Posterior cingulate gyrus (tissue), 11 donors: ENCODE measurements around the gene VSIG4.

ENCODE experiments used
- DNase-seq, 10 donors: peaks; one replicate each; pipeline versions ENCODE4 v3.0.0 to v3.0.0-alpha.2; 2020 to 2021; ENCODE audit warnings: mixed read lengths in 3 of 10
- intact Hi-C: fragments of 100-400 bp; cut with DNase I; formaldehyde crosslinking; loops from one replicate; pipeline ENCODE4 v1.15.1; 2023

The VSIG4 gene

DNA sequence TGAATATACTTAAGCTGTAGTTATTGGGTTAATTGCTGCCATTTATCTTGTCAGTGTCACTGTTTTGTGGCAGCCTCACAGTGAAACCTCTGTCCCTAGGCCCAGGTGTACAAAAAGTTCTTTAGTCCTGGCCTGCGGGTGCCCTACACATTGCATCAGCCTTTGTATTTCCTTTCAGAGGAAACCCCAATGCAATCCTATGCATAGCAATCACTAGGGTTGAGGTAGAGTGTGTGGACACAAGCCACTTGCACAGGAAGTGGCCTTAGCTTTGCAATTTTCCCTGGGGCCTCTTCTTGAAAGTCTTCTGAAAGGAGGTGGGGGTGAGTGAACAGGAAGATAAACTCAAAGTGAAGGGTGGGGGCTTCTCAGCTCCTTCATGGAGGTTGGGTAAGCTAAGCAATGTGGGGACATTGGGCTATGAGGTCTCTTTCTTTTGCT, 27.8 kb downstream of the VSIG4 start:
- intact Hi-C loops, result no loop called here
- DNase-seq, result no peak

DNA sequence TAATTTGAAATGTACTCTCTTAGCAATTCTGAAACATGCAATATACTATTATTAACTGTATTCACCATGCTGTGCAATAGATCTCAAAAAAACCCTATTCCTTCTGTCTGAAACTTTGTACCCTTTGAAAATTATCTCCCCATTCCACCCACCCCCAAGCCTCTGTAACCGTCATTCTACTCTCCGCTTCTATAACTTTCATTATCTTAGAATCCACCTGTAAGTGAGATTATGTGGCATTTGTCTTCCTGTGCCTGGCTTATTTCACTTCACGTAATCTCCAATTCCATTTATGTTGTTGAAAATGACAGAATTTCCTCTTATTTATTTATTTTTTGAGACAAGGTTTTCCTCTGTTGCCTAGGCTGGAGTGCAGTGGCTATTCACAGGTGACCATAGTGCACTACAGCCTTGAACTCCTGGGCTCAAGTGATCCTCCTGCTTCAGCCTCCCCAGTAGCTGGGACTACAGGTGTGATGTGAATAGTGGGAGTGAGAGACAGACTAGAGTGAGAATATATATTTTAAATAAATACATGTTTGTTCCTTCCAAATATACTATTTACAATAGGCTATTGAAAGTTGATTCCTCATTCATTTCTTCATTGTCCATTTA, 30.5 kb downstream of the VSIG4 start:
- DNase-seq, result no peak
- intact Hi-C loops, result no loop called here

DNA sequence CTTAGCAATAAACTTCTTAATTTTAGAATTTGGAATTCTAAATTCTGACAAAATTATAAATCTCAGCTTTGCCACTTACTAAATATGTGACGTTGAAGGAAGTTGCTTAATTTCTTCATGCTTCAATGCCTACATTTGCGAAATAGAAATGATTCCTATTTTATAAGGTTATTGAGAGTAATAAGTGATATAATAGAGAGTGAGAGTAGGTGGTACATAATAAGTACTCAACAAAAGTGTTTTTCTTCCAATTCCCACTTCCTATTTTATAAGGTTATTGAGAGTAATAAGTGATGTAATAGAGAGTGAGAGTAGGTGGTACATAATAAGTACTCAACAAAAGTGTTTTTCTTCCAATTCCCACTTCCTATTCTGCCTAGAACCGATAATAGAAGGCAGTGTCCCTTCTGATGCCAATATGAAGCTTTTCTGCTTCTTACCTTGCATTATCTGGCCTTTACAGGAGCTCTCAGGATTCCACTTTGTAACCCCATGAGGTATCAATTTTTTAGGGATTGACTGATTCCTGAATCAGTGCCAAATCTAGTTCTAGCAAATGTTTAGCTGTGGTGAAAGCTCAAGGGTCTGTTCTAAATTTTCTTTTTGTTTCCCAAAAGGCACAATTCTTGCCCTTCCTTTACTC, 31.4 kb downstream of the VSIG4 start:
- intact Hi-C loops, result no loop called here
- no peak for DNase-seq

DNA sequence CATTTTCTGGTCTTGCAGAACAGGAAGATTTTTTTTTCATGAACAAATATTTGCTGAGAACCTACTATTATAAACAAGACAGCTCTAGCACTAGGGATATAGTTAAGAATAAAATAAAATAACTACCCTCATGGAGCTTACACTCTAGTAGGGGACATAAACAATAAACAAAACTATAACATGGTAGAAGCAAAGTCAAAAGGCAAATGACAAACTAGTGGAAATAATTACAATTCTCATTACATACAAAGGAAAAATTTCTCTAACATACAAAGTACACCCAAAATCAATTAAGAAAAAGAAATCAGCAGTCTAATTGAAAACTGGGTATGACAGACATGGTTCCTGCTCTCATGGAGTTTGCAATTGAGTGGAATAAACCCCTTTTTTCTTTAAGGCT, 32.0 kb downstream of the VSIG4 start:
- intact Hi-C loops, result no loop called here

DNA sequence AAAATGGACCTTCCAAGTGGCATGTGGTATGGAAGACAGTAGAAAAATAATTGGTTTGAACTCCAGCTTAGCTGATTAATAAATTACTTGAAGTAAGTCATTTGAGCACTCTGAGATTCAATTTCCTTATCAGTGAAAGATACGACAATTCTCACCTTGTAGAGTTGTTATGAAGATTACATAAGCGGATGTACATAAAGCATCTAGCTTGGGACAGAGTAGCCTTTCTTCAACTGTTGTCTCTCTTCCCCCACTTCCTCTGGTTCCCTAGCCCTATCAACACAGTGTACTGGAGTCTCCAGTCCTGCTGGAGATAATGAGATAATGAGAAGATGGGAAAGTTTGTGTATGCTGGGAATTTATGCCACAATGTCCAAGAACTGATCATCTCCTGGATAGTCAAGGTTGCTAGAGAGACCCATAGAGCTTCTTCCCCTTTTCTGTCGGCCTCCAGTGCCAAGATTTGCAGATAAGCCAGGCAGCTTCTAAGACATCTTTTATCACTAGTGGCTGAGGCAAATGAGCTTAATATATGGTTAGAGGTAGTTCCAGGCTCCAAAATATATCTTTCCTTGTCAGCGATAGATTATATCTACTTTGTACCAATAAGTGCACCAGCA, 33.9 kb downstream of the VSIG4 start:
- intact Hi-C loops, result no loop called here
- DNase-seq, result no peak

More for the DNA sequence above, 32.0 kb downstream of the VSIG4 start:
- DNase-seq, result no peak

DNA sequence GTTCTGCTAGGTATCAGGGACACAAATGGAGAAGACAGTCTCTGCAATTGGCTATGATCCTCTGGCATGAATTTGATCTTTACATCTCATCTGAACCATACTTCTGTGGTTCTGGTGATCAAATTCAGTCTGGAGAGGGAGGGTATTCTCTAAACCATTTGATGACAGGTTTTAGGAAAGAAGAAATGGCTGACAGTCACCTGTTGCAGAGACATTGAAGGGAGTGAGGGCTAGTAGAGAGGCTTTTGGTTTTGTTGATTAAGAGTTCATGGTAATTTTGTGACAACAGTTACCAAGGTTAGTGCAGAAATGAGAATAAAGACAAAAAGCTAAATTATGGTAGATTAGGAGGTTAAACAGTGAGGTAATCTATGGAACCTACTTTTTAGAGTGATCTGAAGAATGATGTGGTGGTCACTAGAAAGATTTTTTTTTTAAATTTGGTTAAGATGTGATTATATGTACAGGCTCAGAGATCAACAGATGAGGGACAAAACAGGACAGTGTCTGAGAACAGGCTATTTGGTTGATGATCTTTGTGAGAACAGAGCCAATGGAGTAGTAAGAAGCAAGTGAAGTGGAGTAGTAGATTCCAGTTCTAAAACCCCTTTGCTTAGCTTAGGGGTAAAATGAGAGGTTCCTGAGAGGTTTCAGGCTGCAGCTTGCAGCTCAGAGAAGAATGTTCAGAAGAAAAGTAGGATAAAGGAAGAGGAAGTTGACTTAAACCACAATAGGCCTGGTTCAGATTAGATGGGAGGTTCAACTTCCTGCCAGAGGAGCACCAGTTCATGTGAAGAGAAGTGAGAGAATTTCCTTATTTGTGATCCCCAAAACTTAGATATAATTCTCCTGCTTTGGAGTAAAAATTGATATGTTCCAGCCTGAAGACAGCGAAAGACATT, 34.7 kb downstream of the VSIG4 start:
- intact Hi-C loops, result loop anchor here (5.0 kb wide), 1 partner anchor 47 kb away; no protein-coding TSS in a partner anchor
- DNase-seq, result no peak

DNA sequence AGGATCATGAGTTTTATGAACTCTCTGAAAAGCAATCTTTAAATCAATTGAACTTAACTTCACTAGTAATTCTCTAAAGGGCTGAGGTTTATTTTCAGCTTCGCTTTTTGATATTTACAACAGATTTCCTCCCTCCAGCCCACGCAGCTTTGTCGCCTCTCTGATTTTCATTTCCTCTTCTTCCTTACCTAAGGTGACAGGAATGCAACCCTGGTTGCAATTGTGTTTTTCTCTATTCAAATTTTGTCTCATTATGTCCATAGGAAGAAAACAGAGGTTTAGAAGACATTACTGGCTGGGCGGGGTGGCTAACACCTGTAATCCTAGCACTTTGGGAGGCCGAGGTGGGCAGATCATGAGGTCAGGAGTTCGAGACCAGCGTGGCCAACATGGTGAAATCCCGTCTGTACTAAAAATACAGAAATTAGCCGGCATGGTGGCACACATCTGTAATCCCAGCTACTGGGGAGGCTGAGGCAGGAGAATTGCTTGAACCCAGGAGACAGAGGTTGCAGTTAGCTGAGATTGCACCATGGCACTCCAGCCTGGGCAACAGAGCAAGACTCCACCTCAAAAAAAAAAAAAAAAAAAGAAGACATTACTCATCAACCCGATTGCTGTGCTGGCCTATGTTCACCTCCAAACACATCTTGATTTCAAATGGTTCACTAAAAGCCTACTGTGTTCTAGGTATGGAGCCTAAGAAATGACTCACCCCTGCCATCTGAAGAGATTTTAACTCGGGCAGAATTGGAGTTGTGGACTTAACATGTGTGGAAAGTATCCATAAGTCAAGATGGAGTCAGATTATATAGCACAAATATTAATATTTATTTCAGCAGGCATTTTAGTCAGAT, 36.8 kb downstream of the VSIG4 start:
- intact Hi-C loops, result loop anchor here (5.0 kb wide), 1 partner anchor 49 kb away; no protein-coding TSS in a partner anchor
- DNase-seq, result no peak

DNA sequence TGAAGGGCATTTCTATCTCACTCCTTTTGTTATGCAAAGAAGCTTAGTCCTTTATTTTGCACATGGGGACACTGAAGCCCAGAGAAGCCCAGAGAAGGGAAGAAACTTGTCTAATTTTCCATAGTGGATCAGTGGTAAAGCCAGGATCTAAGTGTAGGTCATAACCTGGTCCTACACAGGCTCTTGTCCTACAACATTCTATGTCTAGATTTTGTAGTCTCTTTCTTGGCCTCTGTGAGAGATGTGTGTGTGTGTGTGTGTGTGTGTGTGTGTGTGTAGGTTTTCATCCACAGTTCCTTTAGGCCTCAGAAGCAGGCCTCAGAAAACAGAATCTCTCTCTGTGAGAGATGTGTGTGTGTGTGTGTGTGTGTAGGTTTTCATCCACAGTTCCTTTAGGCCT, 38.3 kb downstream of the VSIG4 start:
- intact Hi-C loops, result loop anchor here (5.0 kb wide), 1 partner anchor 51 kb away; no protein-coding TSS in a partner anchor
- DNase-seq, result no peak

DNA sequence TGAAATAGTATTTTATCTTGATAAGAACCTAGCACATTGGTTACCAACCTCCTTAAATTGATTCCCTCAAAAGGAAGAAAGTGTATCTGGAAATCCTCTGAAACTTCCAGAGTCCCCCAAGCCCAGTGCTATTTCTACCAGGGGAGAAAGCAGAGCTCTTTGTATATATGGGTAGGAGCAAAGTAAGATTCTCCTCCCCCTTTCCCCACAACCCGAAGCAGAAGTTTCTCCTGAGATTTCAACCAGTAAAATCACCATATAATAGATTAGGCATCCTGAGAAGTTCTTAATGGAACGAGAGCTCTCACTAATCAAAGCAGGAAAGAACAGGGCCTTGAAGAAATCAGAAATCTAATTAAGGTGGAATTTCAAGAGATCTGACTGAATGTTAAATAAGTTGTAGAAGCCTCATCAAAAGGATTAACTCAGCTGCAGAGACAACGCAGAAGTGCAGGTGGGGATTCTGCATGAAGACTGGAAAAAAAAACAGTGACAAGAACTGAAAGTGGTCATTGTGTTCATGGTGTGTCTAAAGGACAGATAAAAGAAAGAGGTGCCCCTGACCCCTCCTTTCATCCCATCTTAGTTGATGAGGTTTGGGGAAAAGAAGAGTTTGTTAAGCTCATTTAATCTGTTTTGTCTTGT, 39.1 kb downstream of the VSIG4 start:
- DNase-seq, result no peak
- intact Hi-C loops, result loop anchor here (5.0 kb wide), 1 partner anchor 52 kb away; no protein-coding TSS in a partner anchor

DNA sequence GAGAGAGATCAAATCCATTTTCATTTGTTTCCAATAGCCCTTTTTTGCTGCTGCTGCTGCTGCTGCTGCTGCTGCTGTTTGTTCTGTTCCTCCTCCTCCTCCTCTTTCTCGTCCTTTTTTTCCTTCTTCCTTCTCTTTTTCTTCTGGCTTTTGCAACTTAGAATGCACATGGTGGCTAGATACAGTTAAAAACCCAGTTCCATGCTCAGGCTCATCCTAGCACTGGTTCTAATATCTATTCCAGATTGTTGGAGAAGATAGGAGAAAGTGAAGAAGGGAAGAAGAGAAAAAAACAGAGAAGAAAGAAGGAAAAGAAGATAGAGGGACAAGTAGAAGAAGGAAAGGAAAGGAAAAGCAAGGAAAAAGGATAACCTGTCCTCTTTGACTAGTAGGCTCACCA, 39.7 kb downstream of the VSIG4 start:
- intact Hi-C loops, result loop anchor here (5.0 kb wide), 1 partner anchor 52 kb away; no protein-coding TSS in a partner anchor
- DNase-seq, result no peak

DNA sequence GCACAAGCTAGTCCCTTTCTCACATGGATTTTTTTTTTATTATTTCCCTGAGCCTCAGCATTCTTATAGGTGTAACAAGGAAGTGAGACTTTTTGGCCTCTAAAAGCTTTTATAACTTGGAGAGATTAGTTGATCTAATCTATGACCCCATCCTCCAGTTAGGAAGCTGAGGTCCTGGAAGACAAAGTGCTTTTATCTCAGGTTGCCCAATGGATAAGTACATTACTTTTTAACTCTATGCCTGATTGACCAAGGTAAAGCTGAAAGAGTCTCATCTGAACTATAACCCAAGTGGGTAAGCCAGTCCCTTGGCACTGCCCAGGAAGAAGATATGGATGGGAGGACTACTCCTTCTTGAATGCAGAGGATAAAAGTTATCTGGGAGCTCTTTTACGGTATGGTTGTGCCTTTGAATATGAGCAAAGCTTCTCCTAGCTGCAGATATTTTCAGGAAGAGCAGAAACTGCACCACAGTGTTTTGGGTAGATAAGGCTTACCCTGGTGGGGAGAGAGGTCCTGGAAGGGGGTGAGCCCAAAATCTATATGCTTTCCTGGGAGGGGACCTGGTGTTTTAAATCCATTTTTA, 40.2 kb downstream of the VSIG4 start:
- intact Hi-C loops, result loop anchor here (5.0 kb wide), 1 partner anchor 53 kb away; no protein-coding TSS in a partner anchor
- no peak for DNase-seq

DNA sequence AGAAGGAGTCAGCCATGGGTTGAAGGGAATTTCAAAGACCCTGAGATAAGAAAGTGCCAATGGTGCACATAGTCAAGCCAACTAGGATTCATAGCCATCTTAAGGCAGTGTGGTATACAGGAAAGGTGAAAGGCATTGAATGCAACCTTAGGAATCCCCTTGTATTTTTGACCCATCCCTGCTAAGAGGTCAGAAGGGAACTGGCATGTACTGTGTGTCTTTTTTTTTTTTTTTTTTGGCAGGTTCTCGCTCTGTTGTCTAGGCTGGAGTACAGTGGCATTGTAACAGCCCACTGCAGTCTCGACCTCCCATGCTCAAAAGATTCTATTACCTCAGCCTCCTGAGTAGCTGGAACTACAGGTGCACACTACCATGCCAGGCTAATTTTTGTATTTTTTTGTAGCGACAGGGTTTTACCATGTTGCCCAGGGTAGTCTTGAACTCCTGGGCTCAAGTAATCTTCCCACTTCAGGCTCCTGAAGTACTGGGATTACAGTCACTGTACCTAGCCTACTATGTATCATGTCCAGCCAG, 40.8 kb downstream of the VSIG4 start:
- intact Hi-C loops, result no loop called here
- no peak for DNase-seq

DNA sequence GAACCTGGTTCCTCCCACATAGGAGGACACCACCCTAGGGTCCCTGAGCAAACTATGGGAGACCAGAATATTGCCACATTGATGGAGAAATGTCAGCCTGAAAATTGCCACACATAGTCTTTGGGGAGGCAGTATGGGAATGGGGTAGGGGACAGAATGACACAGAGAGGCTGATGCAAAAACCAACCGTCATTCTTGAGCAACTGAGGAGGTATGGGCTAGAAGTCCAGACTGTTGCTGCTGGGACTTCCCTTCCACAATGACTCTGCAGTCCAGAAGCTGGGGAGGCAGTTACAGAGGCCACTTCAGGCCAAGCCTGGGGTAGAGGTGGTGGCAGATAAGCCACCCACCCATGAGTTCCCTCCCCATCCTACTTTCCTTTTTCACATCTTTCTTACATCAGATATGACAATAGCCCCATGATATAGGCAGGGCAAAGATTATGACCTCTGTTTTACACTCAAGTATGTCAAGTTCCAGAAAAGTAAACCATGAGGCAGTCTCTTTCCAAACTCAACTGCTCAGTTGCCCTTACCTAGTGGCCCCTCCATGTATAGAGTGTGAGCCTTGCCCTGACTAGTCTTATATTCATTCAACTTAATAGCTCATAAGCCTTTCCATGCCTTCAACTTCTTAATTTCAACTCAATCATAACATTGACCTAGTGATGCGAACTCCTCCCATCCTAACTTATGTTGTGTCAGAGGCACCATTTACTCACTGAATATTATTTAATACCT, 41.7 kb downstream of the VSIG4 start:
- intact Hi-C loops, result no loop called here
- DNase-seq, result no peak

DNA sequence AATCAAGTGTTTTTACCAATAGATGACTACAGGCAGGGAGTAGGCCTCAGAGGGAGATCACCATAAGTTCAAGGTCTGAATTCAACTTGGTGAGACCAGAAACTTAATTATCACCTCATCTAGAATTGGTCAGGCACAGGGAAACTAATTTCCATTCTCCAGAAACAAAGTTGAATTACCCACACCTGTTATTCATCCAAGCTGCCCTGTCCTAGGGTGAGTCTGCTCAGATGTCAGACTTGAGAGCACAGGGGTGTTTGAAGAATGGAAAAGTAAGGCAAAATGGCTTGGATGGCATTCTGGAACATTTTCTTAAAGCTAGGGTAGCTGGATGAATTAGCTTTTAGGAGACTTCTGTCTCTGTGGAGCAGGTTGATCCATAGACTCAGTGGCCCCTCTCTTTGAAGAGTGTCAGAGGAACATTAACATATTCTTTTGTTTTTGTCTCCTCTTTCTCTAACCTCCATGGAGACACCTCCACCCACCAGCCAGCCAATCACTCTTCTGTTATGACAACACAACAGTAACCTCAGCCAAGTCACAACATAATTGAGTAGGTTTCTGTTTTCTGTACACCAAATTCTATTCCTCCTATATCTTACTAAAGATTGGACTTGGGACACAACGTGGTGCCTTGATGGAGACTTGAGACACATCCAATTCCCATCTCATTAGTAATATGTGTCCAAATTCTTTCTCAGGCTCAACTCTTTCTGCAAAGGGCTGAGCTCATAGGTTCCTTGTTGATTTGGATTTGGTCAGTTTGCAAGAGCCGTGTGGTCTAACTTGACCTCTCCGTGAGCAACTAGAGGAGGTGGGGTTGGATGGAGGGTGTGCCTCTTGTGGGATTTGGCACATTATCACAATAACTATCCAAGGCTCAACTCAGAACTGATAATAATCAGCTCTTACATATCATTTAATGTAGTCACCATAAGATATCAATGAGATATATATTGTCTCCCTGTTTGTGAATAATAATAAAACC, 45.1 kb downstream of the VSIG4 start:
- intact Hi-C loops, result no loop called here

DNA sequence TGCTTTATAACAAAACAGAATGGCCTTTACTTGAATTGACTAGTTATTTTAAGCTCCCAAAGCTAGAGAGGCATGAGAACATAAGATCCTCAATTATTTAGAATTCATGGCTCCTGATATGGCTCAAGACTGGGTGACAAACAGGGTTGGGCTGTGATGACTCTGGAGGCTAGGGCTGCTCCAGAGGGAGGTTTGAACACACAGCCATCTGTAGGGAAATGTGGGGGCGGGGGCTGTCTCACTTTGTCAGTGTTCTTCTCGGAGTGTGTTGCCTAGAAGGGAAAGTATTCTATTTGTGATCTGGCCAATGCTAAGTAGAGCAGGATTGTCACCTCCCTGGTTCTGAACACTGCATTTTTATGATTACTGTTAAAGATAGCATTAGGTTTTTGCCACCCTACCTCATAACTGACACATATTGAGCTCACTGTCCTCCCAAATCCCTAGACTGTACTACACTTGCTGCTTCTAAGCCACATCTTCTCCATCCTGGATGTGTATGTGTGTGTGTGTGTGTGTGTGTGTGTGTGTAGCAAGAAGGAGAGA, 45.9 kb downstream of the VSIG4 start:
- peak in 4 of 10 donors; percentile 7 to 75 (median 50) for DNase-seq
- intact Hi-C loops, result no loop called here

More for the DNA sequence above, 45.1 kb downstream of the VSIG4 start:
- no peak for DNase-seq

DNA sequence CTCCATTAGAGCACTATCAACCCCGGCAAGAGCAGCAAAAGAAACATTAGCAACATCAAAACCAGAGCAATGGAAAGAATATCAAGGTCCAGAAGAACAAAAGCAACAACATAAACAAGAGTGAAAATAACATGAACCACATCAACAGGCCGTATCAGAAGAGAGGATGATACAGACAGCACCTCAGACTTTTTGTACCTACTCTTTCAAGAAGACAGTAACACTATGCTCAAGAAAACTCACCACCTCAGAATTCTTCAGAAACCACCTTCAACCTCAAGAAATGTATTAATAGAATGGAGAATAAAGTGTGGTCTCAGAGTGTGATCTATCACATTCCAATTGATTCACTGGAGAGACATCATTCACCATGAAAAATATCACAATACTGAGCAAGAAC, 46.5 kb downstream of the VSIG4 start:
- intact Hi-C loops, result no loop called here
- DNase-seq, result no peak
